ENCODE results near the gene ROBO4.
A peak's percentile ranks its signal among the peaks of the same experiment; 100 is the strongest.

DNA sequence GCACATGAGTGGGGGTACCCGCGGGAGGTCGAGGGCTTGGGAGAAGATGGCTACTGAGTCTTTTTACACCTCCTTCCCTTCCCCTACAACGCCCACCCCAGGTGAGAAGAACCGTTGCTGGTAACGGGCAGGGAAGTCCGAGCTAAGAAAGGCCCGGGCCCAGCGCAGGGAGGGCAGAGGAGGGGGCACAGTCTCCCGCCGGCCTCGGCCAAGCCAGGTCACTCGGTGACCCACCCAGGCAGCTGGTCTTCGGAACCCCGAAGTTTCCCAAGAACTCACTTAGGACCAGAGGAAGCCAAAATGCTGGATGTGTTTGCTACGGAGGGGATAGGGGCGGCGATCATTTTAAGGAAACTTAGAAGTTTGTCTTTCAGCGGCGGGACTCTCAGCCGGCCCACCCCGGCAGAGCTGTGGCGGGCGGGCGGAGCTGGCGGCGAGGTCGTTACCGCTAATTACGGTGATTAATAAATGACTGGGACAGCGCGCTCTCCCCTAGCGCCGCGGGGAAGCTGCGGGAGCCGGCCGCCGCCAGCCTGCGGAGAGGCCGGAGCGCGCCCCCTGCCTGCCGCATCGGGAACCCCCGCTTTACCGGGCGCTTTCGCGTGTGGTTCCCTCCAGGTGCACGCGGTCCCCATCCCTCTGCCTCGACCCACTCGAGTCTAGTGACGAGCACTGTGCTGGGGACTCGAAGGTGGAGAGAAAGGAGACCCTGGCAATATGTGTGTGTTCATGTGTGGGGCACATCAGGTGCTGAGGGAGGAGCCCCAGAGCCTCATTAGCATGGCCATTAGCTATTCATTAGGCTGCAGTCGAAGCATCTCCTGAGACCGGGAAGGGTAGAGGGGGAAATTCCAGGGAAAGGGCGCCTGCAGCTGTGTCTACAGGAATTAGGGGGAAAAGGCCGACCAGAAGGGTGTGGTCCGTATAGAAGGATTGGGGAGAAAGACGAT lies 31.5 kb downstream of the ROBO4 start:
- TF ChIP-seq, protein P1, sequence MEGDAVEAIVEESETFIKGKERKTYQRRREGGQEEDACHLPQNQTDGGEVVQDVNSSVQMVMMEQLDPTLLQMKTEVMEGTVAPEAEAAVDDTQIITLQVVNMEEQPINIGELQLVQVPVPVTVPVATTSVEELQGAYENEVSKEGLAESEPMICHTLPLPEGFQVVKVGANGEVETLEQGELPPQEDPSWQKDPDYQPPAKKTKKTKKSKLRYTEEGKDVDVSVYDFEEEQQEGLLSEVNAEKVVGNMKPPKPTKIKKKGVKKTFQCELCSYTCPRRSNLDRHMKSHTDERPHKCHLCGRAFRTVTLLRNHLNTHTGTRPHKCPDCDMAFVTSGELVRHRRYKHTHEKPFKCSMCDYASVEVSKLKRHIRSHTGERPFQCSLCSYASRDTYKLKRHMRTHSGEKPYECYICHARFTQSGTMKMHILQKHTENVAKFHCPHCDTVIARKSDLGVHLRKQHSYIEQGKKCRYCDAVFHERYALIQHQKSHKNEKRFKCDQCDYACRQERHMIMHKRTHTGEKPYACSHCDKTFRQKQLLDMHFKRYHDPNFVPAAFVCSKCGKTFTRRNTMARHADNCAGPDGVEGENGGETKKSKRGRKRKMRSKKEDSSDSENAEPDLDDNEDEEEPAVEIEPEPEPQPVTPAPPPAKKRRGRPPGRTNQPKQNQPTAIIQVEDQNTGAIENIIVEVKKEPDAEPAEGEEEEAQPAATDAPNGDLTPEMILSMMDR (conservative IDR thresholded peaks at IDR 0.05; ENCODE audit: low read length) = peak; percentile 37; the same call in 1 of the 2 replicates
- TF ChIP-seq EZH2phosphoT487 (IDR thresholded peaks at IDR 0.05; ENCODE audit: borderline replicate concordance, low read depth, low read length) = no peak

Data from OCI-LY7 (cell line).